CD14-positive monocyte (primary cell): Measurements from ENCODE around the gene COL4A1. TPM values are rescaled to one million over a fixed set of nuclear protein-coding genes. Genes with fewer than 3 reads are reported as not detected.

Experiments
- DNase-seq, 3 donors: peaks; one replicate each; pipeline ENCODE4 v3.0.0-alpha.2; 2011 to 2022
- H2AFZ ChIP-seq: 2 replicates; pipeline ENCODE4 v1.6.0; 2012; ENCODE audit warnings: mild to moderate bottlenecking, low read depth, low read length, inconsistent platforms; ENCODE audit not compliant: insufficient read depth, poor library complexity, severe bottlenecking
- H3K27ac ChIP-seq, 2 donors: 1 replicate in 1 of 2; 2 replicates in 1 of 2; pipeline ENCODE4 v1.5.1; 2012 to 2013; ENCODE audit warnings: low read length in 2 of 2, control low read depth in 1 of 2, inconsistent platforms in 1 of 2, low read depth in 1 of 2, mild to moderate bottlenecking in 1 of 2
- H3K27me3 ChIP-seq, 2 donors: one replicate each; pipeline versions ENCODE4 v1.6.0 to v1.6.1; 2011 to 2013; ENCODE audit warnings: low read length in 2 of 2; ENCODE audit not compliant: control insufficient read depth in 2 of 2, insufficient read depth in 2 of 2
- H3K36me3 ChIP-seq, 2 donors: replicated peaks in 1 of 2; 1 replicate in 1 of 2; 2 replicates in 1 of 2; pipeline versions ENCODE4 v1.5.1 to v1.6.1; 2012 to 2013; ENCODE audit warnings: low read length in 2 of 2, control low read depth in 1 of 2, inconsistent platforms in 1 of 2, mild to moderate bottlenecking in 1 of 2; ENCODE audit not compliant: insufficient read depth in 2 of 2, control insufficient read depth in 1 of 2
- H3K4me1 ChIP-seq, 2 donors: 1 replicate in 1 of 2; 2 replicates in 1 of 2; pipeline versions ENCODE4 v1.5.1 to v1.6.1; 2012 to 2013; ENCODE audit warnings: low read length in 2 of 2, control low read depth in 1 of 2, inconsistent platforms in 1 of 2, mild to moderate bottlenecking in 1 of 2, moderate library complexity in 1 of 2; ENCODE audit not compliant: insufficient read depth in 2 of 2, control insufficient read depth in 1 of 2
- H3K4me2 ChIP-seq: replicated peaks from 2 replicates; pipeline ENCODE3; 2012; ENCODE audit warnings: low read length, moderate library complexity, mild to moderate bottlenecking; ENCODE audit not compliant: poor library complexity, severe bottlenecking; ENCODE audit errors: extremely low read depth
- H3K4me3 ChIP-seq, 3 experiments: fragments of 200-600 bp in 1 of 3; sonication (generic) in 1 of 3; replicated peaks in 1 of 3; 1 replicate in 2 of 3; 2 replicates in 1 of 3; pipeline ENCODE4 v1.5.1; 2011 to 2013; ENCODE audit warnings: low read length in 3 of 3, mild to moderate bottlenecking in 3 of 3, control low read depth in 2 of 3, low read depth in 2 of 3, inconsistent platforms in 1 of 3, moderate library complexity in 1 of 3
- H3K79me2 ChIP-seq: 2 replicates; pipeline ENCODE4 v1.6.0; 2012; ENCODE audit warnings: mild to moderate bottlenecking, control low read depth, inconsistent platforms, low read length, moderate library complexity; ENCODE audit not compliant: insufficient read depth
- H3K9ac ChIP-seq: 2 replicates; pipeline ENCODE4 v1.6.0; 2017; ENCODE audit warnings: low read length, mild to moderate bottlenecking; ENCODE audit not compliant: insufficient read depth, poor library complexity, severe bottlenecking
- H3K9me3 ChIP-seq, 2 donors: replicated peaks in 1 of 2; 1 replicate in 1 of 2; 2 replicates in 1 of 2; pipeline versions ENCODE4 v1.5.1 to v1.6.1; 2012 to 2013; ENCODE audit warnings: low read length in 2 of 2, control low read depth in 1 of 2; ENCODE audit not compliant: control insufficient read depth in 1 of 2, insufficient read depth in 1 of 2
- H4K20me1 ChIP-seq: 2 replicates; pipeline ENCODE4 v1.6.0; 2012; ENCODE audit warnings: mild to moderate bottlenecking, low read length, control low read depth, moderate library complexity; ENCODE audit not compliant: insufficient read depth
- H3K27ac Mint-ChIP-seq, 7 donors: one replicate each; pipeline ENCODE4 v1.8.0; 2020; ENCODE audit warnings: mild to moderate bottlenecking in 7 of 7, mixed read lengths in 7 of 7, moderate library complexity in 6 of 7, inconsistent platforms in 2 of 7
- H3K27me3 Mint-ChIP-seq, 3 donors: one replicate each; pipeline ENCODE4 v1.8.0; 2021 to 2022; ENCODE audit warnings: low read depth in 3 of 3, mild to moderate bottlenecking in 3 of 3, mixed read lengths in 3 of 3, moderate library complexity in 3 of 3, inconsistent platforms in 1 of 3
- H3K36me3 Mint-ChIP-seq, 2 donors: one replicate each; pipeline ENCODE4 v1.8.0; 2020; ENCODE audit warnings: mixed read lengths in 2 of 2, inconsistent platforms in 1 of 2, mild to moderate bottlenecking in 1 of 2
- H3K4me1 Mint-ChIP-seq: one replicate; pipeline ENCODE4 v1.8.0; 2020; ENCODE audit warnings: mild to moderate bottlenecking, mixed read lengths
- H3K4me3 Mint-ChIP-seq, 2 donors: one replicate each; pipeline ENCODE4 v1.8.0; 2020; ENCODE audit warnings: mild to moderate bottlenecking in 2 of 2, mixed read lengths in 2 of 2, moderate library complexity in 1 of 2
- H3K9me3 Mint-ChIP-seq, 7 donors: one replicate each; pipeline ENCODE4 v1.8.0; 2020 to 2022; ENCODE audit warnings: mixed read lengths in 7 of 7, mild to moderate bottlenecking in 6 of 7, moderate library complexity in 6 of 7, inconsistent platforms in 2 of 7
- CTCF ChIP-seq: fragments of 200-600 bp; IDR thresholded peaks from one replicate; pipeline ENCODE4 v1.8.0; 2022; ENCODE audit warnings: antibody characterized with exemption, mild to moderate bottlenecking
- WGBS: methylation state at CpG from one replicate; pipeline ENCODE4 v1.1.5; 2013; ENCODE audit warnings: missing lambda C conversion rate; ENCODE audit not compliant: insufficient coverage; 5-methylcytosine and 5-hydroxymethylcytosine counted together
- intact Hi-C, 2 donors: fragments of 100-400 bp; cut with micrococcal nuclease; formaldehyde crosslinking; loops; one replicate each; pipeline versions ENCODE4 v1.15.0 to v1.15.1; 2023
- polyA plus RNA-seq, 3 donors: library from polyadenylated mRNA; depleted of rRNA in 1 of 3; unstranded in 2 of 3; stranded (reverse) in 1 of 3; fragments of 300-500 nt in 2 of 3; fragments of >200 nt in 1 of 3; fragmentation: Illumina TruSeq in 2 of 3; gene quantifications; 1 replicate in 2 of 3; 2 replicates in 1 of 3; pipeline ENCODE4 v1.2.3, GENCODE V29; 2012 to 2021

COL4A1 gene
- polyA plus RNA-seq, 3 donors, result 0.16 to 0.25 TPM; not detected in 1

- no peaks in the 10 kb centered on the region for H3K36me3 Mint-ChIP-seq
- 56% methylated on average over 8 of the region's 11 CpGs for WGBS
- TF ChIP-seq CTCF, result no peak
- intact Hi-C loops, result no loop called here
- Histone ChIP-seq H3K9me3 (no peaks in the 10 kb centered on the region), H3K27ac (no peak overlapping the region), H3K36me3 (no peaks in the 10 kb centered on the region), H2AFZ (no peak overlapping the region), H3K4me2 (no peak overlapping the region), H3K4me1 (no peaks in the 10 kb centered on the region), H3K4me3 (no peak overlapping the region), H3K79me2 (no peaks in the 10 kb centered on the region), H4K20me1 (no peaks in the 10 kb centered on the region), H3K9ac (no peak overlapping the region), H3K27me3 (peaks cover 0 to 2% of the 10 kb centered on the region in 2 donors)
- no peaks in the 10 kb centered on the region for H3K4me1 Mint-ChIP-seq
- H3K4me3 Mint-ChIP-seq, result peak overlapping the region in 1 of 2 donors; percentile 21
- peaks cover 0 to 3% (median 0%) of the 10 kb centered on the region in 7 donors for H3K9me3 Mint-ChIP-seq
- no peak overlapping the region for H3K27ac Mint-ChIP-seq
- DNase-seq, result no peak
- peaks cover 18 to 29% (median 22%) of the 10 kb centered on the region in 3 donors for H3K27me3 Mint-ChIP-seq
Observed at GRCh38 chr13:110236831-110237261, 70.1 kb downstream of the COL4A1 start.

GRCh38 chr13:110236431-110236830, 70.5 kb downstream of the COL4A1 start:
- TF ChIP-seq CTCF, result no peak
- peak overlapping the region in 1 of 2 donors; percentile 21 for H3K4me3 Mint-ChIP-seq
- Histone ChIP-seq H3K27me3 (peaks cover under 1 to 2% of the 10 kb centered on the region in 2 donors), H3K4me1 (no peaks in the 10 kb centered on the region), H4K20me1 (no peaks in the 10 kb centered on the region), H3K27ac (no peak overlapping the region), H3K9me3 (no peaks in the 10 kb centered on the region), H3K36me3 (no peaks in the 10 kb centered on the region), H3K4me3 (no peak overlapping the region), H3K79me2 (no peaks in the 10 kb centered on the region), H2AFZ (no peak overlapping the region), H3K4me2 (no peak overlapping the region), H3K9ac (no peak overlapping the region)
- DNase-seq, result no peak
- H3K27ac Mint-ChIP-seq, result no peak overlapping the region
- intact Hi-C loops, result no loop called here
- H3K36me3 Mint-ChIP-seq, result no peaks in the 10 kb centered on the region
- H3K27me3 Mint-ChIP-seq, result peaks cover 18 to 29% (median 21%) of the 10 kb centered on the region in 3 donors
- WGBS, result 98% methylated on average over 6 of the region's 10 CpGs
- H3K9me3 Mint-ChIP-seq, result peaks cover 0 to 3% (median 0%) of the 10 kb centered on the region in 7 donors
- no peaks in the 10 kb centered on the region for H3K4me1 Mint-ChIP-seq
